HepG2 (cell line): ENCODE data around the gene HSF4. TPM values are rescaled to one million over a fixed set of nuclear protein-coding genes. Genes with fewer than 3 reads are reported as not detected.

Experiments used
- BRD4 ChIP-seq: sonication (generic); formaldehyde crosslinking; IDR thresholded peaks from 2 replicates; pipeline ENCODE4 v1.4.0; 2020; ENCODE audit warnings: missing genetic modification reagents
- CSRNP2 ChIP-seq: sonication (generic); formaldehyde crosslinking; conservative IDR thresholded peaks from 2 replicates; pipeline ENCODE4 v1.8.0; 2022; ENCODE audit warnings: low read depth, missing genetic modification reagents
- ESRRA ChIP-seq: sonication (generic); formaldehyde crosslinking; IDR thresholded peaks from 2 replicates; pipeline ENCODE4 v1.5.1; 2020; ENCODE audit warnings: mild to moderate bottlenecking, low read depth, missing genetic modification reagents
- SMC3 ChIP-seq: IDR thresholded peaks from 2 replicates; pipeline ENCODE4 v1.6.1; 2011; ENCODE audit warnings: low read length, improper control_type of control experiment
- SNAPC4 ChIP-seq: sonication (generic); formaldehyde crosslinking; IDR thresholded peaks from 2 replicates; pipeline ENCODE4 v1.4.0; 2020; ENCODE audit warnings: mild to moderate bottlenecking, missing genetic modification reagents
- STAT6 ChIP-seq: sonication (generic); formaldehyde crosslinking; IDR thresholded peaks from 2 replicates; pipeline ENCODE4 v1.4.0; 2020; ENCODE audit warnings: missing genetic modification reagents, mild to moderate bottlenecking, borderline replicate concordance
- TCF7 ChIP-seq: sonication (generic); IDR thresholded peaks from 2 replicates; pipeline ENCODE4 v1.6.1; 2016; ENCODE audit warnings: antibody characterized with exemption, low read depth
- ZBTB14 ChIP-seq: sonication (generic); formaldehyde crosslinking; IDR thresholded peaks from 2 replicates; pipeline ENCODE4 v1.4.0; 2020; ENCODE audit warnings: missing genetic modification reagents
- ZIK1 ChIP-seq: sonication (generic); formaldehyde crosslinking; IDR thresholded peaks from 2 replicates; pipeline ENCODE4 v1.5.0; 2020; ENCODE audit warnings: mild to moderate bottlenecking, low read depth, missing genetic modification reagents, borderline replicate concordance
- ZNF557 ChIP-seq: sonication (generic); formaldehyde crosslinking; IDR thresholded peaks from 2 replicates; pipeline ENCODE4 v1.4.0; 2020; ENCODE audit warnings: missing genetic modification reagents
- ZNF749 ChIP-seq: sonication (generic); formaldehyde crosslinking; IDR thresholded peaks from 2 replicates; pipeline ENCODE4 v1.8.0; 2022; ENCODE audit warnings: mild to moderate bottlenecking, missing genetic modification reagents, moderate library complexity, borderline replicate concordance
- polyA plus RNA-seq, 8 experiments: library from polyadenylated mRNA; depleted of rRNA in 3 of 8; stranded (reverse) in 7 of 8; unstranded in 1 of 8; fragments of >200 nt; fragmentation: Illumina TruSeq in 4 of 8; extraction: Trizol in 4 of 8; gene quantifications; 2 replicates each; pipeline versions ENCODE4 v1.2.1 to v1.2.3, GENCODE V29; 2011 to 2016; ENCODE audit warnings: low read depth in 4 of 8, missing spikeins in 1 of 8, mixed read lengths in 1 of 8; ENCODE audit not compliant: insufficient read depth in 1 of 8
- total RNA-seq, 5 experiments: library from RNA; depleted of rRNA; stranded (reverse); fragments of >200 nt; fragmentation: Illumina TruSeq; extraction: Trizol; gene quantifications; 2 replicates each; pipeline ENCODE4 v1.2.3, GENCODE V29; 2016; ENCODE audit warnings: low read depth in 1 of 5
- TF ChIP-seq, protein P1 (sequence below): sonication (generic); formaldehyde crosslinking; IDR thresholded peaks from 2 replicates; pipeline ENCODE4 v1.4.0; 2020; ENCODE audit warnings: low read depth, missing genetic modification reagents

Gene HSF4
- total and polyA plus RNA-seq, 2 of the 13 experiments (the other 11 are each of a cell fraction or from before 2014, with no cell fraction given), result 3.5 to 16.9 TPM

- TF ChIP-seq SNAPC4 (CRISPR knock-in tag), result no peak
- TF ChIP-seq STAT6 (CRISPR knock-in tag), result peak; percentile 78; the same call in 1 of the 2 replicates
- TF ChIP-seq SMC3, result no peak
- TF ChIP-seq ZNF557, result no peak
- TF ChIP-seq TCF7, result no peak
- TF ChIP-seq BRD4 (CRISPR knock-in tag), result peak; percentile 22; the same call in 1 of the 2 replicates
- TF ChIP-seq ZIK1 (CRISPR knock-in tag), result peak; percentile 97
- TF ChIP-seq ESRRA (CRISPR knock-in tag), result peak; percentile 34; the same call in 1 of the 2 replicates
- TF ChIP-seq CSRNP2, result 0 out of 2 replicates have a peak, but pooled peaks have one; percentile 39
- TF ChIP-seq ZNF749, result peak; percentile 84; the same call in 1 of the 2 replicates
- TF ChIP-seq ZBTB14 (CRISPR knock-in tag), result peak; percentile 44; the same call in 1 of the 2 replicates
- TF ChIP-seq, protein P1, sequence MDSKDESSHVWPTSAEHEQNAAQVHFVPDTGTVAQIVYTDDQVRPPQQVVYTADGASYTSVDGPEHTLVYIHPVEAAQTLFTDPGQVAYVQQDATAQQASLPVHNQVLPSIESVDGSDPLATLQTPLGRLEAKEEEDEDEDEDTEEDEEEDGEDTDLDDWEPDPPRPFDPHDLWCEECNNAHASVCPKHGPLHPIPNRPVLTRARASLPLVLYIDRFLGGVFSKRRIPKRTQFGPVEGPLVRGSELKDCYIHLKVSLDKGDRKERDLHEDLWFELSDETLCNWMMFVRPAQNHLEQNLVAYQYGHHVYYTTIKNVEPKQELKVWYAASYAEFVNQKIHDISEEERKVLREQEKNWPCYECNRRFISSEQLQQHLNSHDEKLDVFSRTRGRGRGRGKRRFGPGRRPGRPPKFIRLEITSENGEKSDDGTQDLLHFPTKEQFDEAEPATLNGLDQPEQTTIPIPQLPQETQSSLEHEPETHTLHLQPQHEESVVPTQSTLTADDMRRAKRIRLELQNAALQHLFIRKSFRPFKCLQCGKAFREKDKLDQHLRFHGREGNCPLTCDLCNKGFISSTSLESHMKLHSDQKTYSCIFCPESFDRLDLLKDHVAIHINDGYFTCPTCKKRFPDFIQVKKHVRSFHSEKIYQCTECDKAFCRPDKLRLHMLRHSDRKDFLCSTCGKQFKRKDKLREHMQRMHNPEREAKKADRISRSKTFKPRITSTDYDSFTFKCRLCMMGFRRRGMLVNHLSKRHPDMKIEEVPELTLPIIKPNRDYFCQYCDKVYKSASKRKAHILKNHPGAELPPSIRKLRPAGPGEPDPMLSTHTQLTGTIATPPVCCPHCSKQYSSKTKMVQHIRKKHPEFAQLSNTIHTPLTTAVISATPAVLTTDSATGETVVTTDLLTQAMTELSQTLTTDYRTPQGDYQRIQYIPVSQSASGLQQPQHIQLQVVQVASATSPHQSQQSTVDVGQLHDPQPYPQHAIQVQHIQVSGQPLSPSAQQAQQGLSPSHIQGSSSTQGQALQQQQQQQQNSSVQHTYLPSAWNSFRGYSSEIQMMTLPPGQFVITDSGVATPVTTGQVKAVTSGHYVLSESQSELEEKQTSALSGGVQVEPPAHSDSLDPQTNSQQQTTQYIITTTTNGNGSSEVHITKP (CRISPR knock-in tag), result peak; percentile 22; the same call in 1 of the 2 replicates
Measured at GRCh38 chr16:67173808-67174705, 9.5 kb downstream of the HSF4 start (continued).
